Thyroid gland (tissue), 4 donors: Measurements from ENCODE around the gene REPS2. TPM values are rescaled to one million over a fixed set of nuclear protein-coding genes. Genes with fewer than 3 reads are reported as not detected.
"Not testable (repeated sequence)": the region's sequence is repeated elsewhere in the genome, so short reads cannot be mapped to it uniquely, and the experiment has no call there.

ENCODE experiments used
- DNase-seq, 2 donors: peaks; one replicate each; pipeline ENCODE4 v3.0.0-alpha.2; 2019
- H3K27ac ChIP-seq, 3 donors: fragments of 200-600 bp; sonication (generic); 1 replicate in 2 of 3; 2 replicates in 1 of 3; pipeline ENCODE4 v1.5.1; 2016 to 2019; ENCODE audit warnings: mild to moderate bottlenecking in 1 of 3, moderate library complexity in 1 of 3
- H3K27me3 ChIP-seq: fragments of 200-600 bp; sonication (generic); one replicate; pipeline ENCODE4 v1.5.1; 2019
- H3K36me3 ChIP-seq, 2 donors: fragments of 200-600 bp; sonication (generic); one replicate each; pipeline ENCODE4 v1.5.1; 2016 to 2019
- H3K4me1 ChIP-seq, 2 donors: fragments of 200-600 bp; sonication (generic); one replicate each; pipeline ENCODE4 v1.5.1; 2017 to 2019
- H3K4me3 ChIP-seq, 3 donors: fragments of 200-600 bp; sonication (generic); replicated peaks in 1 of 3; 1 replicate in 2 of 3; 2 replicates in 1 of 3; pipeline ENCODE4 v1.5.1; 2016; ENCODE audit warnings: mild to moderate bottlenecking in 1 of 3
- H3K9me3 ChIP-seq: fragments of 200-600 bp; sonication (generic); one replicate; pipeline ENCODE4 v1.5.1; 2017
- POLR2A ChIP-seq, 2 donors: fragments of 450-650 bp; IDR thresholded peaks; one replicate each; pipeline ENCODE4 v1.6.1; 2017; ENCODE audit warnings: antibody characterized with exemption in 2 of 2, mild to moderate bottlenecking in 2 of 2, moderate library complexity in 1 of 2
- WGBS, 2 donors: methylation state at CpG; one replicate each; pipeline ENCODE4 v1.1.5; 2017; 5-methylcytosine and 5-hydroxymethylcytosine counted together
- intact Hi-C: fragments of 100-400 bp; cut with DNase I; formaldehyde crosslinking; loops from one replicate; pipeline ENCODE4 v1.15.1; 2023
- total RNA-seq, 4 donors: library from RNA; depleted of rRNA; stranded (reverse); fragments of >200 nt; gene quantifications; one replicate each; pipeline ENCODE4 v1.2.3, GENCODE V29; 2016
- TF ChIP-seq, protein P1 (sequence below), 6 experiments: fragments of 200-600 bp in 3 of 6; fragments of 450-650 bp in 3 of 6; sonication (generic) in 3 of 6; IDR thresholded peaks; one replicate each; pipeline ENCODE4 v1.5.1; 2016 to 2019; ENCODE audit warnings: antibody characterized with exemption in 6 of 6, mild to moderate bottlenecking in 2 of 6, inconsistent platforms in 1 of 6, moderate library complexity in 1 of 6

The REPS2 gene
- total RNA-seq, 4 donors from 2014 or later, result 6.7 to 14.5 (median 8.8) TPM

DNA sequence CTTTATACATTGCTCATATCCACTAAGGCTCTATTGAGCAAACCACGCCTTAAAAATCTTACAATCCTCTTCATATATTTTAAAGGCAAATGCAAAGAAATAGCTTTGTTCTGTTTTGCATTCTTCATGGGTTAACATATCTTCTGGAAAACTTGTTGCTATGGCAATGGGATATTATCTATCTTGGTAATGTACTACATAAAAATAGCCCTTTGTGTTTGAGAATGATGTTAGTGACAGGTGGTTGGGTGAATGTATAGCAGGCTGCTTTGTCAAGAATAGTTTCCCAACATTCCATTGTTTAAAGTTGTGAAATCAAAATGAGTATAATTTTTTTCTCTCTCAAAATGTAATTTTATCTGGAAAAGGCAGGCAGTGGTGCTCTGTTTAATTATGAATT is 16.8 kb downstream of the REPS2 start:
- intact Hi-C loops, result no loop called here
- WGBS, 2 donors, result 92 to 100% methylated on average over 1 of the region's 1 CpG

DNA sequence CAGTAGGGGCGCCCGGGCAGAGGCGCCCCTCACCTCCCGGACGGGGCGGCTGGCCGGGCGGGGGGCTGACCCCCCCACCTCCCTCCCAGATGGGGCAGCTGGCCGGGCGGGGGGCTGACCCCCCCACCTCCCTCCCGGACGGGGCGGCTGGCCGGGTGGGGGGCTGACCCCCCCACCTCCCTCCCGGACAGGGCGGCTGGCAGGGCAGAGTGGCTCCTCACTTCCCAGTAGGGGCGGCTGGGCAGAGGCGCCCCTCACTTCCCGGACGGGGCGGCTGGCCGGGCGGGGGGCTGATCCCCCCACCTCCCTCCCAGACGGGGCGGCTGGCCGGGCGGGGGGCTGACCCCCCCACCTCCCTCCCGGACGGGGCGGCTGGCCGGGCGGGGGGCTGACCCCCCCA is 18.5 kb downstream of the REPS2 start:
- H3K4me3 ChIP-seq, intact Hi-C loops, H3K27ac ChIP-seq, H3K27me3 ChIP-seq, H3K4me1 ChIP-seq, DNase-seq, H3K36me3 ChIP-seq, H3K9me3 ChIP-seq: not testable (repeated sequence)
- no CpG with 5 or more reads among the region's 32 CpGs for WGBS, 2 donors

More for the DNA sequence above, 16.8 kb downstream of the REPS2 start:
- Histone ChIP-seq H3K27me3 (no peaks in the 10 kb centered on the region), H3K9me3 (no peaks in the 10 kb centered on the region), H3K4me1 (no peaks in the 10 kb centered on the region), H3K36me3 (no peaks in the 10 kb centered on the region), H3K27ac (no peak overlapping the region), H3K4me3 (no peak overlapping the region)
- TF ChIP-seq, protein P1, sequence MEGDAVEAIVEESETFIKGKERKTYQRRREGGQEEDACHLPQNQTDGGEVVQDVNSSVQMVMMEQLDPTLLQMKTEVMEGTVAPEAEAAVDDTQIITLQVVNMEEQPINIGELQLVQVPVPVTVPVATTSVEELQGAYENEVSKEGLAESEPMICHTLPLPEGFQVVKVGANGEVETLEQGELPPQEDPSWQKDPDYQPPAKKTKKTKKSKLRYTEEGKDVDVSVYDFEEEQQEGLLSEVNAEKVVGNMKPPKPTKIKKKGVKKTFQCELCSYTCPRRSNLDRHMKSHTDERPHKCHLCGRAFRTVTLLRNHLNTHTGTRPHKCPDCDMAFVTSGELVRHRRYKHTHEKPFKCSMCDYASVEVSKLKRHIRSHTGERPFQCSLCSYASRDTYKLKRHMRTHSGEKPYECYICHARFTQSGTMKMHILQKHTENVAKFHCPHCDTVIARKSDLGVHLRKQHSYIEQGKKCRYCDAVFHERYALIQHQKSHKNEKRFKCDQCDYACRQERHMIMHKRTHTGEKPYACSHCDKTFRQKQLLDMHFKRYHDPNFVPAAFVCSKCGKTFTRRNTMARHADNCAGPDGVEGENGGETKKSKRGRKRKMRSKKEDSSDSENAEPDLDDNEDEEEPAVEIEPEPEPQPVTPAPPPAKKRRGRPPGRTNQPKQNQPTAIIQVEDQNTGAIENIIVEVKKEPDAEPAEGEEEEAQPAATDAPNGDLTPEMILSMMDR (IDR thresholded peaks at IDR 0.05), result no peak
- no peak for TF ChIP-seq POLR2A (IDR thresholded peaks at IDR 0.05)
- DNase-seq, result no peak

DNA sequence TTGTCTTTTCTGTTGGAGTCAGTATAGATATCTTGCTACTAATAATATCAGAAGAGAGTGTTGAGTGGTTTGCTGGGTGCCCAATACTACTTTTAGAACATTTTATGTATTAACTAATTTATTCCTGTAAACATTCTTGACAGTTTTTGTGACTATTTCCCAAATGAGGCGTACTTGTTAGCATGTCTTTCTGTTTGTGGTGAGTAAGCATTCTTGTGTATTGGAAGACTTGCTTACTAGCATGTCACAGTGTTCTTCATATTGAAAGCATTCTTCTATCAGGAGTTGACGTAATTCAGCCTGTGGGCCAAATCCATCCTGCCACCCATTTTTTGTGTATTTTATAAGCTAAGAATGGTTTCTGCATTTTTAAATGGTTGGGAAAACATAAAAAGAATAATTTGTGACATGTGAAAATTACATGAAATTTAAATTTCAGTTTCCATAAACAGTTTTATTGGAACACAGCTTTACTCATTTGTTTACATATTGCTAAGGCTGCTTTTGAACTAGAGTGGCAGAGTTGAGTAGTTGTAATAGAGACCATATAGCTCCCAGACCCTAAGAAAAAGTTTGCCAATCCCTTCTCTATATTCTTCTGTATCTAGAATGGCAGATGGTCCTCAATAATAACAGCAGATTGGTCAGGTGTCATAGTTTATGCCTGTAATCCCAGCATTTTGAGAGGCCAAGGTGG is 20.4 kb downstream of the REPS2 start:
- WGBS, 2 donors, result 94 to 98% methylated on average over 2 of the region's 2 CpGs
- no peak for DNase-seq
- Histone ChIP-seq H3K4me3 (no peak overlapping the region), H3K27ac (no peak overlapping the region), H3K27me3 (no peaks in the 10 kb centered on the region), H3K36me3 (no peaks in the 10 kb centered on the region), H3K4me1 (no peaks in the 10 kb centered on the region), H3K9me3 (no peaks in the 10 kb centered on the region)
- intact Hi-C loops, result no loop called here
- TF ChIP-seq POLR2A (IDR thresholded peaks at IDR 0.05), result no peak
- TF ChIP-seq, protein P1 (IDR thresholded peaks at IDR 0.05), result no peak

DNA sequence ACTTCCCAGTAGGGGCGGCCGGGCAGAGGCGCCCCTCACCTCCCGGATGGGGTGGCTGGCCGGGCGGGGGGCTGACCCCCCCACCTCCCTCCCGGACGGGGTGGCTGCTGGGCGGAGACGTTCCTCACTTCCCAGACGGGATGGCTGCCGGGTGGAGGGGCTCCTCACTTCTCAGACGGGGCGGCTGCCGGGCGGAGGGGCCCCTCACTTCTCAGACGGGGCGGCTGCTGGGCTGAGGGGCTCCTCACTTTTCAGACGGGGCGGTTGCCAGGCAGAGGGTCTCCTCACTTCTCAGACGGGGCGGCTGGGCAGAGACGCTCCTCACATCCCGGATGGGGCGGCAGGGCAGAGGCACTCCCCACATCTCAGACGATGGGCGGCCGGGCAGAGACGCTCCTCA is 22.3 kb downstream of the REPS2 start:
- H3K27me3 ChIP-seq, H3K36me3 ChIP-seq, intact Hi-C loops, H3K27ac ChIP-seq, DNase-seq, H3K4me1 ChIP-seq, H3K4me3 ChIP-seq, H3K9me3 ChIP-seq: not testable (repeated sequence)
- no CpG with 5 or more reads among the region's 29 CpGs for WGBS, 2 donors

DNA sequence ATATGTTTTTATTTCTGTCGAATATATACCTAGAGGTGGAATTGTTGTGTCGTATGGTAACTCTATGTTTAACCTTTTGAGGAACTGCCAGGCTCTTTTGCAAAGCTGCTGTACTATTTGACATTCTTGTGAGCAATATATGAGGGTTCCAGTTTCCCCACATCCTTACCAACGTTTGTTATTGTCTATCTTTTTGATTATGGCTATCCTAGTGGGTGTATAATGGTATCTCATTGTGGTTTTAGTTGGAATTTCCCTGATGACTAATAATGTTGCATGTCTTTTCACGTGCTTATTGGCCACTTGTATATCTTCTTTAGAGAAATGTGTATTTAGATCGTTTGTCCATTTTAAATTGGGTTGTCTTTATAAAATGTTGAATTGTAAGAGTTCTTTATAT is 24.5 kb downstream of the REPS2 start:
- intact Hi-C loops, result no loop called here

DNA sequence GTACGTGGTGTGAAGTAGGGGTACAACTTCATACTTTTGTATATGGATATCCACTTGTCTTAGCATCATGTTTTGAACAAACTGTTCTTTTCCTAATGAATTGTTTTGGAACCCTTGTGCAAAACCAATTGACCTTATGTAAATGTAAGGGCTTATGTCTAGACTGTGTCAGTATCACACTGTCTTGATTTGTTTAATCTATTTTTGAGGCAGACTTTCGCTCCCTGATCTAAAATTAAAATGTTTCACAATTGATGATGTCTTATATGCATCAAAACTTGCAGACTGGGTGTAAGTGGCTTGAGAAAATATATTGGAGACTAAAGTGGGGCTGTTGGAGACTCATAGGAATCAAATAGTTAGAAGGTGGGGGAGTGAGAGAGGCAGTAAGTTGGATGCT is 25.2 kb downstream of the REPS2 start:
- Histone ChIP-seq H3K27me3 (no peaks in the 10 kb centered on the region), H3K36me3 (no peaks in the 10 kb centered on the region), H3K4me3 (no peak overlapping the region), H3K27ac (no peak overlapping the region), H3K4me1 (no peaks in the 10 kb centered on the region), H3K9me3 (no peaks in the 10 kb centered on the region)
- 92 to 97% methylated on average over 2 of the region's 2 CpGs for WGBS, 2 donors
- intact Hi-C loops, result no loop called here
- TF ChIP-seq, protein P1 (IDR thresholded peaks at IDR 0.05), result no peak
- no peak for TF ChIP-seq POLR2A (IDR thresholded peaks at IDR 0.05)
- no peak for DNase-seq

More for the DNA sequence above, 24.5 kb downstream of the REPS2 start:
- no peak for DNase-seq
- WGBS, 2 donors, result 74 to 83% methylated on average over 5 of the region's 5 CpGs
- no peaks in the 10 kb centered on the region for H3K9me3 ChIP-seq
- TF ChIP-seq, protein P1 (IDR thresholded peaks at IDR 0.05), result no peak
- TF ChIP-seq POLR2A (IDR thresholded peaks at IDR 0.05), result no peak
- H3K27ac ChIP-seq, result no peak overlapping the region
- no peaks in the 10 kb centered on the region for H3K36me3 ChIP-seq
- H3K4me1 ChIP-seq, result no peaks in the 10 kb centered on the region
- no peaks in the 10 kb centered on the region for H3K27me3 ChIP-seq
- H3K4me3 ChIP-seq, result no peak overlapping the region
